Stimulated activated CD4-positive, alpha-beta T cell treated with anti-CD3 and anti-CD28 coated beads, Interleukin-1b, Interleukin-23, amount 100 ng/mL, for 24 hours (primary cell): Measurements from ENCODE around the gene CD8B.

Source experiments
- DNase-seq, 4 experiments: peaks; one replicate each; pipeline ENCODE4 v3.0.0-alpha.2; 2020; ENCODE audit warnings: low read depth in 4 of 4, low spot score in 1 of 4

CD8B gene

GRCh38 chr2:86806059-86806857 is 55.4 kb downstream of the CD8B start:
- no peak for DNase-seq

- no peak for DNase-seq
Measured at GRCh38 chr2:86800856-86801567, 60.7 kb downstream of the CD8B start.

- DNase-seq = no peak
Measured at GRCh38 chr2:86794861-86795260, 66.8 kb downstream of the CD8B start.

- DNase-seq = no peak
Measured at GRCh38 chr2:86793752-86794151, 67.9 kb downstream of the CD8B start.

GRCh38 chr2:86791573-86791972 is 70.1 kb downstream of the CD8B start:
- no peak for DNase-seq

GRCh38 chr2:86790676-86791572 is 70.8 kb downstream of the CD8B start, which contains the start of gene CD8A:
TSS of gene CD8A (minus strand) at chr2:86790913. CDS start at chr2:86790825, 88 bp downstream.
- no peak for DNase-seq

GRCh38 chr2:86790134-86790675 is 71.5 kb downstream of the CD8B start:
- no peak for DNase-seq

- DNase-seq = no peak
Measured at GRCh38 chr2:86789687-86790133, 72.0 kb downstream of the CD8B start.

GRCh38 chr2:86788881-86789686 is 72.6 kb downstream of the CD8B start:
- no peak for DNase-seq

GRCh38 chr2:86788165-86788564 is 73.5 kb downstream of the CD8B start:
- DNase-seq = no peak

GRCh38 chr2:86787736-86788135 is 74.0 kb downstream of the CD8B start:
- DNase-seq = no peak

GRCh38 chr2:86786001-86786536 is 75.6 kb downstream of the CD8B start:
- DNase-seq = no peak

- DNase-seq = no peak
Measured at GRCh38 chr2:86785456-86785855, 76.2 kb downstream of the CD8B start.

GRCh38 chr2:86783615-86784339 is 77.9 kb downstream of the CD8B start:
- DNase-seq = no peak

- no peak for DNase-seq
Measured at GRCh38 chr2:86782748-86783147, 78.9 kb downstream of the CD8B start.

- no peak for DNase-seq
Measured at GRCh38 chr2:86781363-86781762, 80.3 kb downstream of the CD8B start.

GRCh38 chr2:86779971-86780370 is 81.7 kb downstream of the CD8B start:
- DNase-seq = no peak

- DNase-seq = no peak
Measured at GRCh38 chr2:86778957-86779356, 82.7 kb downstream of the CD8B start.

- no peak for DNase-seq
Measured at GRCh38 chr2:86776532-86776931, 85.2 kb downstream of the CD8B start.
